ENCODE data around the gene IL25.

IL25 gene

GRCh38 chr14:23356662-23357061 is 15.9 kb upstream of the IL25 start:
- Histone ChIP-seq H3K27ac (ENCODE audit: low read length) (no peak overlapping the region), H3K9me3 (ENCODE audit: insufficient read depth, low read length, severe bottlenecking) (no peaks in the 10 kb centered on the region), H3K79me2 (ENCODE audit: insufficient read depth, low read length) (no peaks in the 10 kb centered on the region), H3K4me3 (ENCODE audit: low read depth in 1 of 2, low read length in 2 of 2) (no peak overlapping the region), H4K20me1 (ENCODE audit: insufficient read depth, low read length) (0 out of 2 replicates have a peak, but pooled peaks cover 3% of the 10 kb centered on the region), H3K4me1 (ENCODE audit: insufficient read depth, low read length) (no peaks in the 10 kb centered on the region), H3K27me3 (ENCODE audit: insufficient read depth, low read length, poor library complexity) (peaks cover 54% of the 10 kb centered on the region), H3K4me2 (ENCODE audit: insufficient read depth, low read length) (no peak overlapping the region), H3K36me3 (ENCODE audit: insufficient read depth, low read length) (no peaks in the 10 kb centered on the region), H3K9ac (ENCODE audit: low read depth, low read length) (no peak overlapping the region), H2AFZ (ENCODE audit: low read depth, low read length) (no peak overlapping the region)
- TF ChIP-seq, protein P1, sequence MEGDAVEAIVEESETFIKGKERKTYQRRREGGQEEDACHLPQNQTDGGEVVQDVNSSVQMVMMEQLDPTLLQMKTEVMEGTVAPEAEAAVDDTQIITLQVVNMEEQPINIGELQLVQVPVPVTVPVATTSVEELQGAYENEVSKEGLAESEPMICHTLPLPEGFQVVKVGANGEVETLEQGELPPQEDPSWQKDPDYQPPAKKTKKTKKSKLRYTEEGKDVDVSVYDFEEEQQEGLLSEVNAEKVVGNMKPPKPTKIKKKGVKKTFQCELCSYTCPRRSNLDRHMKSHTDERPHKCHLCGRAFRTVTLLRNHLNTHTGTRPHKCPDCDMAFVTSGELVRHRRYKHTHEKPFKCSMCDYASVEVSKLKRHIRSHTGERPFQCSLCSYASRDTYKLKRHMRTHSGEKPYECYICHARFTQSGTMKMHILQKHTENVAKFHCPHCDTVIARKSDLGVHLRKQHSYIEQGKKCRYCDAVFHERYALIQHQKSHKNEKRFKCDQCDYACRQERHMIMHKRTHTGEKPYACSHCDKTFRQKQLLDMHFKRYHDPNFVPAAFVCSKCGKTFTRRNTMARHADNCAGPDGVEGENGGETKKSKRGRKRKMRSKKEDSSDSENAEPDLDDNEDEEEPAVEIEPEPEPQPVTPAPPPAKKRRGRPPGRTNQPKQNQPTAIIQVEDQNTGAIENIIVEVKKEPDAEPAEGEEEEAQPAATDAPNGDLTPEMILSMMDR (IDR thresholded peaks at IDR 0.05; ENCODE audit: borderline replicate concordance, extremely low read depth, low read length, poor library complexity, severe bottlenecking): no peak
- no peak for TF ChIP-seq EZH2 (IDR thresholded peaks at IDR 0.05; ENCODE audit: borderline replicate concordance, low read depth, low read length, severe bottlenecking)
- ATAC-seq (ENCODE audit: insufficient read depth, low read depth) (no peak), DNase-seq (no peak)

- TF ChIP-seq, protein P1 (IDR thresholded peaks at IDR 0.05; ENCODE audit: borderline replicate concordance, extremely low read depth, low read length, poor library complexity, severe bottlenecking): no peak
- TF ChIP-seq EZH2 (IDR thresholded peaks at IDR 0.05; ENCODE audit: borderline replicate concordance, low read depth, low read length, severe bottlenecking): no peak
- Histone ChIP-seq H3K79me2 (ENCODE audit: insufficient read depth, low read length) (no peaks in the 10 kb centered on the region), H3K27me3 (ENCODE audit: insufficient read depth, low read length, poor library complexity) (peaks cover 48% of the 10 kb centered on the region), H3K27ac (ENCODE audit: low read length) (no peak overlapping the region), H3K9ac (ENCODE audit: low read depth, low read length) (no peak overlapping the region), H2AFZ (ENCODE audit: low read depth, low read length) (no peak overlapping the region), H3K9me3 (ENCODE audit: insufficient read depth, low read length, severe bottlenecking) (no peaks in the 10 kb centered on the region), H3K36me3 (ENCODE audit: insufficient read depth, low read length) (no peaks in the 10 kb centered on the region), H3K4me2 (ENCODE audit: insufficient read depth, low read length) (no peak overlapping the region), H3K4me1 (ENCODE audit: insufficient read depth, low read length) (no peaks in the 10 kb centered on the region), H4K20me1 (ENCODE audit: insufficient read depth, low read length) (0 out of 2 replicates have a peak, but pooled peaks cover 3% of the 10 kb centered on the region), H3K4me3 (ENCODE audit: low read depth in 1 of 2, low read length in 2 of 2) (no peak overlapping the region)
- no peak for DNase-seq
- no peak for ATAC-seq (ENCODE audit: insufficient read depth, low read depth)
Observed at GRCh38 chr14:23357261-23357660, 15.3 kb upstream of the IL25 start.

GRCh38 chr14:23358042-23358441 is 14.6 kb upstream of the IL25 start:
- H4K20me1 ChIP-seq (ENCODE audit: insufficient read depth, low read length): 0 out of 2 replicates have a peak, but pooled peaks cover 3% of the 10 kb centered on the region
- H3K36me3 ChIP-seq (ENCODE audit: insufficient read depth, low read length): no peaks in the 10 kb centered on the region
- no peaks in the 10 kb centered on the region for H3K9me3 ChIP-seq (ENCODE audit: insufficient read depth, low read length, severe bottlenecking)
- H3K4me1 ChIP-seq (ENCODE audit: insufficient read depth, low read length): no peaks in the 10 kb centered on the region
- no peak overlapping the region for H3K27ac ChIP-seq (ENCODE audit: low read length)
- no peak for DNase-seq
- ATAC-seq (ENCODE audit: insufficient read depth, low read depth): no peak
- H3K9ac ChIP-seq (ENCODE audit: low read depth, low read length): no peak overlapping the region
- H3K4me2 ChIP-seq (ENCODE audit: insufficient read depth, low read length): no peak overlapping the region
- no peak overlapping the region for H3K4me3 ChIP-seq (ENCODE audit: low read depth in 1 of 2, low read length in 2 of 2)
- peaks cover 40% of the 10 kb centered on the region for H3K27me3 ChIP-seq (ENCODE audit: insufficient read depth, low read length, poor library complexity)
- no peak overlapping the region for H2AFZ ChIP-seq (ENCODE audit: low read depth, low read length)
- no peaks in the 10 kb centered on the region for H3K79me2 ChIP-seq (ENCODE audit: insufficient read depth, low read length)
- TF ChIP-seq, protein P1 (IDR thresholded peaks at IDR 0.05; ENCODE audit: borderline replicate concordance, extremely low read depth, low read length, poor library complexity, severe bottlenecking): no peak
- TF ChIP-seq EZH2 (IDR thresholded peaks at IDR 0.05; ENCODE audit: borderline replicate concordance, low read depth, low read length, severe bottlenecking): no peak
